Mesenteric fat pad (tissue), 1 donor: ENCODE measurements around the gene GRPEL1. TPM values are rescaled to one million over a fixed set of nuclear protein-coding genes. Genes with fewer than 3 reads are reported as not detected.

Source experiments
- DNase-seq: peaks from one replicate; pipeline ENCODE4 v3.0.0-alpha.2; 2020; ENCODE audit warnings: low spot score
- total RNA-seq: library from RNA; stranded (reverse); fragmentation: NEBNext Ultra II Directional; extraction: Animal tissue kit (Norgen Biotek cat#: 25700); gene quantifications from one replicate; pipeline ENCODE4 v1.2.1, GENCODE V29; 2021
- donor health status: DM: yes; HTN: yes; CAD: no.

Gene GRPEL1
- total RNA-seq, 1 donor from 2014 or later = 42.8 TPM

GRCh38 chr4:7025040-7025602 lies 42.7 kb downstream of the GRPEL1 start:
- no peak for DNase-seq

- DNase-seq = no peak
These were observed 43.5 kb downstream of the GRPEL1 start for GRCh38 chr4:7024336-7024890.

GRCh38 chr4:7023901-7024300 lies 44.0 kb downstream of the GRPEL1 start:
- DNase-seq = no peak

- DNase-seq = no peak
These were observed 44.4 kb downstream of the GRPEL1 start for GRCh38 chr4:7023486-7023885.

GRCh38 chr4:7021930-7022664 lies 45.8 kb downstream of the GRPEL1 start:
- no peak for DNase-seq

GRCh38 chr4:7021355-7021754 lies 46.5 kb downstream of the GRPEL1 start:
- DNase-seq = no peak

- DNase-seq = no peak
These were observed 47.0 kb downstream of the GRPEL1 start for GRCh38 chr4:7020856-7021255.

GRCh38 chr4:7020290-7020689 lies 47.6 kb downstream of the GRPEL1 start:
- no peak for DNase-seq

GRCh38 chr4:7019367-7019766 lies 48.5 kb downstream of the GRPEL1 start:
- DNase-seq = no peak

- no peak for DNase-seq
These were observed 49.6 kb downstream of the GRPEL1 start for GRCh38 chr4:7018281-7018680.

GRCh38 chr4:7017446-7018048 lies 50.3 kb downstream of the GRPEL1 start:
- no peak for DNase-seq

GRCh38 chr4:7016512-7016911 lies 51.4 kb downstream of the GRPEL1 start:
- DNase-seq = no peak

- DNase-seq = no peak
These were observed 51.8 kb downstream of the GRPEL1 start for GRCh38 chr4:7016086-7016485.

- DNase-seq = no peak
These were observed 52.4 kb downstream of the GRPEL1 start for GRCh38 chr4:7015383-7016035.

- DNase-seq = no peak
These were observed 53.0 kb downstream of the GRPEL1 start for GRCh38 chr4:7014815-7015214.

GRCh38 chr4:7013175-7013574 lies 54.7 kb downstream of the GRPEL1 start:
- no peak for DNase-seq

- DNase-seq = no peak
These were observed 58.3 kb downstream of the GRPEL1 start for GRCh38 chr4:7009564-7009963.

Other genes with a start within 250 kb of the GRPEL1 start
- 54.3 TPM for gene TBC1D14, start 158.2 kb downstream of the GRPEL1 start, total RNA-seq
- gene TADA2B, start 24.7 kb downstream of the GRPEL1 start, total RNA-seq = 21.4 TPM
- gene SORCS2, start 124.5 kb upstream of the GRPEL1 start, total RNA-seq = 1.9 TPM